Caco-2 (cell line): Measurements from ENCODE around the gene CFAP53. TPM values are rescaled to one million over a fixed set of nuclear protein-coding genes. Genes with fewer than 3 reads are reported as not detected.

Experiments
- BruUV-seq: library from RNA; stranded (reverse); fragments of 400-500 nt; replicated peaks from 2 replicates; lab custom pipeline; 2021; lab: Mats Ljungman, UMichigan
- CTCF ChIA-PET: fragments of 300-600 bp; sonication (Branson Sonifier 250); formaldehyde crosslinking; loops from one replicate; lab custom pipeline; 2022; ENCODE audit warnings: antibody characterized with exemption; lab: Charles Lee
- POLR2A ChIA-PET: fragments of 300-600 bp; sonication (Branson Sonifier 250); formaldehyde crosslinking; loops from one replicate; lab custom pipeline; 2022; ENCODE audit warnings: antibody characterized with exemption; lab: Charles Lee
- DNase-seq, 2 experiments: peaks; one replicate each; pipeline versions ENCODE4 v3.0.0 to v3.0.0-alpha.2; 2020 to 2022
- H3K27me3 ChIP-seq: replicated peaks from 2 replicates; pipeline ENCODE4 v1.6.0; 2011; ENCODE audit warnings: low read length; ENCODE audit not compliant: control insufficient read depth, insufficient read depth
- H3K36me3 ChIP-seq: 2 replicates; pipeline ENCODE4 v1.5.1; 2011; ENCODE audit warnings: low read length; ENCODE audit not compliant: control insufficient read depth, insufficient read depth
- H3K4me1 ChIP-seq: fragments of 250-450 bp; sonication (Bioruptor Pico); 2 replicates; pipeline ENCODE4 v1.5.1; 2020; ENCODE audit warnings: mild to moderate bottlenecking
- H3K4me3 ChIP-seq: 2 replicates; pipeline ENCODE4 v1.5.1; 2011; ENCODE audit warnings: low read depth, mild to moderate bottlenecking, control low read depth, low read length
- H3K9me3 ChIP-seq: fragments of 250-450 bp; sonication (Bioruptor Pico); 2 replicates; pipeline ENCODE4 v1.5.1; 2020; ENCODE audit warnings: mild to moderate bottlenecking, moderate library complexity
- H3K27ac Mint-ChIP-seq: one replicate; pipeline ENCODE4 v1.8.0; 2022; ENCODE audit warnings: mixed read lengths; ENCODE audit not compliant: unreplicated experiment
- H3K27me3 Mint-ChIP-seq: one replicate; pipeline ENCODE4 v1.8.0; 2022; ENCODE audit warnings: mixed read lengths; ENCODE audit not compliant: insufficient read depth, unreplicated experiment
- H3K36me3 Mint-ChIP-seq: one replicate; pipeline ENCODE4 v1.8.0; 2022; ENCODE audit warnings: mild to moderate bottlenecking, mixed read lengths; ENCODE audit not compliant: insufficient read depth, unreplicated experiment
- H3K4me1 Mint-ChIP-seq: one replicate; pipeline ENCODE4 v1.8.0; 2022; ENCODE audit warnings: low read depth, mixed read lengths; ENCODE audit not compliant: unreplicated experiment
- H3K4me3 Mint-ChIP-seq: one replicate; pipeline ENCODE4 v1.8.0; 2022; ENCODE audit warnings: mild to moderate bottlenecking, moderate library complexity, mixed read lengths; ENCODE audit not compliant: unreplicated experiment
- H3K9me3 Mint-ChIP-seq: one replicate; pipeline ENCODE4 v1.8.0; 2022; ENCODE audit warnings: mixed read lengths; ENCODE audit not compliant: unreplicated experiment
- CTCF ChIP-seq, 2 experiments: fragments of 200-600 bp in 1 of 2; IDR thresholded peaks; 1 replicate in 1 of 2; 2 replicates in 1 of 2; pipeline versions ENCODE4 v1.5.1 to v1.8.0; 2011 to 2022; ENCODE audit warnings: antibody characterized with exemption in 1 of 2, control low read depth in 1 of 2, inconsistent platforms in 1 of 2, low read depth in 1 of 2, low read length in 1 of 2, mild to moderate bottlenecking in 1 of 2, moderate library complexity in 1 of 2; ENCODE audit not compliant: insufficient read depth in 1 of 2, severe bottlenecking in 1 of 2, unreplicated experiment in 1 of 2
- intact Hi-C: fragments of 100-400 bp; cut with micrococcal nuclease; formaldehyde crosslinking; loops from one replicate; pipeline ENCODE4 v1.10.0; 2022; ENCODE audit not compliant: unreplicated experiment
- total RNA-seq: library from RNA; stranded (reverse); gene quantifications from 2 replicates; pipeline ENCODE4 v1.2.3, GENCODE V29; 2022

CFAP53 gene
- total RNA-seq, 1 experiment from 2014 or later: not detected

DNA sequence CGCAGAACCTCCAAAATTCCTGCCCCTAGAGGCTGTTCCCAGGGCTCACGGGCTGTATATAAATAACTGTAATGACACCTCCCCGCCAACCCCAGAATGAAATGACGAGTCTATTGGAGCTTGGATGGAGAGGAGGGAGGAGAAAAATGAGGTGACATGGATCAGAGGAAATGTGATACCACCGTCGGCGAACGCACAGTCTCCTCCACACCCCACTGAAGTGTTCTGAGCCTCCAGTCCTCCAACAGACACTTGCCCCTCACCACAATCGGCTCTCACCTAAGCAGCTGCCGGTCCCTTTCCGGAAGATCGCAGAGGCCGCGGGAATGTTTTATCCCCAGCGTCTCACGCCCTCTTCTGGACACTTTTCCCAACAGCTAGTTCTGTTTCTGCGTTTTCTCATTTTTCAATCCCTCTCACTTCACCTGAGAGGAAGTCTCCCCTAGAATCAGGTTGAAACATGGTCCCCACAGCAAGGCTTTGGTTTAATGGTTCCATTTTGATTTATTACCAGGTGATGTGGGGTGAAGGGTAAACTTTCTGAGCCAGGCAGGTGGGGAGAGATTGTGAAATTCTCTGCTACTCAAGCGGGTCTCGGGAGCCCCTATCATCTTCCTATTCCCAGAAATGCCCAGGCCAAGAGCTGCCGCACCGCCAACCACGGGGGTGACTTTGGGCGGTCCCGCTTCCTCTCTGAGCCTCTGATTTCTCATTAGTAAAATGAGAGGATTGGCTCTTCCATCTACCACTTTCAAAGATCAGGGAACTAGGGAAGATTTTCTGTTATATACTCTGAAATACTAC lies 62.3 kb downstream of the CFAP53 start:
- TF ChIP-seq CTCF (IDR thresholded peaks at IDR 0.05; ENCODE audit: insufficient read depth in 1 of 2, low read depth in 1 of 2, low read length in 1 of 2, severe bottlenecking in 1 of 2, unreplicated experiment in 1 of 2): peak in 1 of 2 experiments; percentile 62
- Mint-ChIP-seq H3K9me3 (no peaks in the 10 kb centered on the region), H3K36me3 (no peaks in the 10 kb centered on the region), H3K4me1 (no peaks in the 10 kb centered on the region), H3K4me3 (peak overlapping the region; percentile 25), H3K27ac (no peak overlapping the region), H3K27me3 (no peaks in the 10 kb centered on the region)
- no peaks in the 10 kb centered on the region for H3K9me3 ChIP-seq
- H3K27me3 ChIP-seq: no peaks in the 10 kb centered on the region
- no peaks in the 10 kb centered on the region for H3K36me3 ChIP-seq
- H3K4me1 ChIP-seq: no peaks in the 10 kb centered on the region
- intact Hi-C loops: loop anchor here (2.0 to 10.0 kb wide), 4 partner anchors 147 to 259 kb away; no protein-coding TSS in a partner anchor
- POLR2A ChIA-PET: no interaction called here
- CTCF ChIA-PET: interaction anchor here (0.7 to 1.5 kb wide), 8 partner anchors 8 to 1270 kb away, joined by 3 to 11 read pairs (median 4); no protein-coding TSS in a partner anchor
- no peak overlapping the region for H3K4me3 ChIP-seq
- DNase-seq: peak; percentile 48 to 61
- no TSS peak for BruUV-seq

GRCh38 chr18:50201476-50202018 lies 64.7 kb downstream of the CFAP53 start:
- no peaks in the 10 kb centered on the region for H3K9me3 Mint-ChIP-seq
- H3K4me1 Mint-ChIP-seq: no peaks in the 10 kb centered on the region
- TF ChIP-seq CTCF (IDR thresholded peaks at IDR 0.05; ENCODE audit: insufficient read depth in 1 of 2, low read depth in 1 of 2, low read length in 1 of 2, severe bottlenecking in 1 of 2, unreplicated experiment in 1 of 2): no peak
- CTCF ChIA-PET: no interaction called here
- Histone ChIP-seq H3K4me3 (no peak overlapping the region), H3K27me3 (no peaks in the 10 kb centered on the region), H3K9me3 (no peaks in the 10 kb centered on the region), H3K36me3 (no peaks in the 10 kb centered on the region), H3K4me1 (no peaks in the 10 kb centered on the region)
- no peak overlapping the region for H3K27ac Mint-ChIP-seq
- BruUV-seq: no TSS peak
- DNase-seq: no peak
- no peak overlapping the region for H3K4me3 Mint-ChIP-seq
- intact Hi-C loops: loop anchor here (5.0 to 10.0 kb wide), 3 partner anchors 156 to 257 kb away; no protein-coding TSS in a partner anchor
- H3K36me3 Mint-ChIP-seq: no peaks in the 10 kb centered on the region
- H3K27me3 Mint-ChIP-seq: no peaks in the 10 kb centered on the region
- POLR2A ChIA-PET: no interaction called here

DNA sequence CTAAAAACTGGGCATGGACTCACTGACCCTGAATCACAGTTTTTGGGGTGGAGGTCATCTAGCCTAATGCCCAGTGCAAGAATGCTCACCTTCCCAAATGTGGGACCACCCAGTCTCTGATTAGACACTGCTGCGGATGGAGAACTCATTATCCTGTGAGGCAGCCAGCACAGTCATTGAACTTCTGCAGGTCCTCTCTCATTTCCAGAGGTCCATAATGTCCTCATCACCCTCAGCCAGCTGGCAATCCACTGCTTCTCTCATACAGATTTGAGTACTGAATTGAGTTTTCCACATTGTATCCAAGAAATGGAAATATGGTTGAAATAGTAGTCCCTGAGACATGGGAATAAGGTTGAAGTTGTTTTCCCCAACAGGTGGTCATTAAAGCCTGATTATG lies 66.4 kb downstream of the CFAP53 start:
- intact Hi-C loops: loop anchor here (5.0 to 10.0 kb wide), 3 partner anchors 157 to 255 kb away; no protein-coding TSS in a partner anchor
- no peaks in the 10 kb centered on the region for H3K27me3 ChIP-seq
- no peak for DNase-seq
- H3K4me1 ChIP-seq: no peaks in the 10 kb centered on the region
- H3K36me3 ChIP-seq: no peaks in the 10 kb centered on the region
- Mint-ChIP-seq H3K9me3 (no peaks in the 10 kb centered on the region), H3K4me3 (no peak overlapping the region), H3K27me3 (no peaks in the 10 kb centered on the region), H3K36me3 (no peaks in the 10 kb centered on the region), H3K4me1 (no peaks in the 10 kb centered on the region), H3K27ac (no peak overlapping the region)
- ChIA-PET POLR2A (no interaction called here), CTCF (no interaction called here)
- no peak for TF ChIP-seq CTCF (IDR thresholded peaks at IDR 0.05; ENCODE audit: insufficient read depth in 1 of 2, low read depth in 1 of 2, low read length in 1 of 2, severe bottlenecking in 1 of 2, unreplicated experiment in 1 of 2)
- no peak overlapping the region for H3K4me3 ChIP-seq
- no peaks in the 10 kb centered on the region for H3K9me3 ChIP-seq
- no TSS peak for BruUV-seq
